Amniotic epithelial cell (primary cell): ENCODE results near the gene ARHGAP30.
"Not testable (repeated sequence)": the region's sequence is repeated elsewhere in the genome, so short reads cannot be mapped to it uniquely, and the experiment has no call there.

Experiments used
- DNase-seq: peaks from one replicate; pipeline ENCODE4 v3.0.0-alpha.2; 2010; ENCODE audit warnings: low read depth

The ARHGAP30 gene

GRCh38 chr1:161071886-161072371 lies 2.2 kb upstream of the ARHGAP30 start:
- peak; percentile 70 for DNase-seq

- DNase-seq, result no peak
Observed at GRCh38 chr1:161070761-161071160, 1.1 kb upstream of the ARHGAP30 start.

DNA sequence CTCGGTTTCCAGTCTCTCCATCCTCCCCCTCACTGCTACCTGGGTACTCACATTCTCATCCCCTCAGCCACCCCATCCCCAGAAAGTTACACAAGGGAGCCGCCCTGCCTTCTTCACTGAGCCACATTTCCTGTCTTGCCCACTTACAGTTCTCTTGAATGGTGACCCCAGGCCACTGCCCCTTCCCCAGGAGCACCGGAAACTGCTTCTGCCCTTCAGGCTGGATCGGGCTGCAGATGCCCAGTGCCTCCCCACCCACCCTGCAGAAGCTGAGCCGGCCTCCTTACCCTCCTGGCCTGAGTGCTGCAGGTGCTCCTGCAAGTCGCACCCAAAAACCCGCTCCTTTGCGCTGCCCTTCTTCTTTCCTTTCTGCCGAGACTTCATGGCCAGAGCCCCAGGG lies 450 bp downstream of the ARHGAP30 start:
- DNase-seq, result no peak

DNA sequence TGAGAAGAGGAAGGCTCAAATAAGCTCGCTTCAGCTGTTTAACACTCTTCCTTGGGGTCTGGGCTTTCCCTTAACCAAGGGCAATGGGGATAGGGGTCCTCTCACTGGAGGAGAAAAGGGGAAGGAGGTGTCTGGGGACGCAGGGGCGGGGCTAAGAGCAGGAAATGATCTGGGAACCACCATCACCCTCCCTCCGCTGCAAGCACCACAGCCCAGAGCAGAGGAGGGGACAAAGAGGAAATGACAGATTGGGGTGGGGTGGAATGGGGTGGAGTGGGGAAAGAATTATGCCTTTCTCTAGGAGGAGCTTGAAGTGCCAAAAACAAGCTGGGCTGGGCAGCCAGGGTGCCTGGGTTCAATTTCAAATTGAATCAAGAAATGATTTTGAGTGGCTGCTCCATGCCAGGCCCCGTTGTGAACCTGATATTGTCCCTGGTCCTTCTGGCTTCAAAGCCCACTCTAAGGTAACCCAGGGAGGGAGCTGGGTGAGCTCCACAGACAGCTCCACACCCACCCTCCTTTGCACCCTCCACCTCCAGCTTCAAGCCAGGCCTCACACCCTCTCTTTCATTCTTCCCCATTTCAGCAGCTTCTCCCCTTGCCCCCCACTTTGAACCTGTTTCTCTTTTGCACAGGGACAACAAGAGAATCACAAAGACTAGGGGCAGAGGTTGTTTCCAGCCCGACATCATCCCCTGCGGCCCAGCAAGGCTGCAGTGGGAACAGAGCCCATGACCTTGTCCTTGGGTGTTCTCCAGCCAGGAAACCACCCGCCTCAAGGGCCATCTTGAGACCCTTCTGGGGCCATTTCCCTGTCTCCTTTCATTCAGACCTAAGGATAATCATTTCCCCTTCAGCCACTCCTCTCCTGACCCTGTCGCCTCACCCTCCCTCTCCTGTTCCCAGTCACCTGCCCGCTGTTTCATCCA lies 1.1 kb downstream of the ARHGAP30 start:
- DNase-seq, result no peak

GRCh38 chr1:161066694-161067093 lies 3.0 kb downstream of the ARHGAP30 start:
- DNase-seq, result no peak

DNA sequence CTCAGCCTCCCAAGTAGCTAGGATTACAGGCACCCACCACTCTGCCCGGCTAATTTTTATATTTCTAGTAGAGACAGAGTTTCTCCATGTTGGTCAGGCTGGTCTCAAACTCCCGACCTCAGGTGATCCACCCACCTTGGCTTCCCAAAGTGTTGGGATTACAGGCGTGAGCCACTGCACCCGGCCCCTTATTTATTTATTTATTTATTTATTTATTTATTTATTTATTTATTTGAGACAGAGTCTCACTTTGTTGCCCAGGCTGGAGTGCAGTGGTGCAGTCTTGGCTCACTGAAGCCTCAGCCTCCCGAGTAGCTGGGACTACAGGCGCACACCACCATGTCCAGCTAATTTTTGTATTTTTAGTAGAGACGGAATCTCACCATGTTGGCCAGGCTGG lies 4.0 kb downstream of the ARHGAP30 start:
- not testable (repeated sequence) for DNase-seq

- DNase-seq, result not testable (repeated sequence)
Observed at GRCh38 chr1:161063936-161064335, 5.8 kb downstream of the ARHGAP30 start.

DNA sequence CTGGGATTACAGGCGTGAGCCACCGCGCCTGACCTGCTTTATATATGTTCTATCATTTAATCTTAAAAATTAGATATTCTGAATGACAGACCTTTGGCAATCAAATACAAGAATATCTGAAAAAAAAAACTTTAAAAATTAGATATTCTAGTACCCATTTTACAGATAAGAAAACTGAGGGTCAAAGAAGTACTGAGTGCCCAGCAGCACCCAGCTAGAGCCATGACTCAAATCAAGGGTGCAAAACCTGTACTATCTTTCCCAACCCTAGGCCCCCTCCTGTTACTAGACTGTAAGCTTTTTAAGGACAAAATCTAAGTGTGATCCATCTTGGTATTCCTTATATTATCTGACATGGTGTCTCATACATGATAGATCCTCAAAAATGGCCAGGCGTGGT lies 8.3 kb downstream of the ARHGAP30 start:
- DNase-seq, result no peak

GRCh38 chr1:161059293-161059692 lies 10.4 kb downstream of the ARHGAP30 start:
- no peak for DNase-seq

DNA sequence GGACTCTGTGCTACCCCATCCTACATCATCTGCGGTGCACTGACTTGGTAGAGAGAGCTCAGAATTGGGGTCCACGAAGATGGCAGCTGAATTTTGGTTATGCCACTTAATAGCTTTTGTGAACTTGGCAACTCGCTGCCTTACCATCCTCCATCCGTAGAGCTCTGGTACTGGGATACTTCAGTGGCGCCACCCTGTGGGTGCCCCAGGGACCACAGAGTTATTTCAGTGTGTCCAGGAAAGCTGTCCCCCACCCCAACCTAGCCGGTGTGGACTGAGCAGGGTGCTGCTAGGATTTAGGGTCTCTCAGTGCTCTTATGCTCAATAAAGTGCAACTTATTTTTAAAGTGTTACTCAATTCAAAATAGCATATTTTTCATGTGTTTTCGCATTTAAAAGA lies 14.9 kb downstream of the ARHGAP30 start:
- DNase-seq, result no peak

DNA sequence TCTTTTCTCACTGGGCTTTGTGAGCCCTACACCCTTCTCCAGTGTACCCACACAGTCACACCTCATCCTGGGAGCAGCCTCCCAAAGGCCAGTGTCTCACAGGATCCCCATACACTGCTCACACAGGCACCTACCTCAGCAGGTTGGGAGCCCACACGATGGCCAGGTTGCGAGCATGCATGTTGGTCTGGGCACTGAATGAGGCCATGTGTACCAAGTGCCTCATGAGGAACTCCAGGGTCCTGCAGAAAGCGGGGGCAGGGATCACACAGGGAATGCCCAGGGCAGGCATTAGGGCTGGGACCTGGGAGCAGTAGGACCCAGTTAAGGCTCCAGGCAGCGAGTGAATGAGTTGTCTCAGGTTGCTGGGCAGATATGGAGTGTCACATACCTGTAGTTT lies 15.5 kb downstream of the ARHGAP30 start:
- DNase-seq, result no peak

- no peak for DNase-seq
Observed at GRCh38 chr1:161052899-161053298, 16.8 kb downstream of the ARHGAP30 start.

DNA sequence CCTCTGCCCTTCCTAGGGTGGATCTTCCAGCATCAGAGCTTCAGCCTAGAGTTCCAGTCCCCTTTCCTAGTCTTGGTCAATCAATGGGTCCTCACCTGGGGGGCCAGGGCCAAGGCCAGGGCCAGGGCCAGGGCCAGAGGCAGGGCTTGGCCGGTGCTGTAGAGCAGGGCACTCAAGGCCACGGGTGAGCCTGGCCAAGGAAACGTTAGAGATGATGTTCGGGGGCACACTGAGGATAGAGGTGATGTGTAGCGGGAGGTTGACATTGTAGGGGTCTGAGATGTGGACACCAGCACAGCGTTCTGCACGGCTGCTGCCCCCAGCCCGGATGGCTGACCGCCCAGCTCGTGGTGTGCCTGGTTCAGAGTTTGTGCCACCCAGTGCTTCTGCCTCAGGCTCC lies 18.5 kb downstream of the ARHGAP30 start:
- DNase-seq, result no peak

GRCh38 chr1:161048949-161049722 lies 20.6 kb downstream of the ARHGAP30 start:
- DNase-seq, result no peak

GRCh38 chr1:161047436-161048420 lies 22.0 kb downstream of the ARHGAP30 start:
- no peak for DNase-seq

DNA sequence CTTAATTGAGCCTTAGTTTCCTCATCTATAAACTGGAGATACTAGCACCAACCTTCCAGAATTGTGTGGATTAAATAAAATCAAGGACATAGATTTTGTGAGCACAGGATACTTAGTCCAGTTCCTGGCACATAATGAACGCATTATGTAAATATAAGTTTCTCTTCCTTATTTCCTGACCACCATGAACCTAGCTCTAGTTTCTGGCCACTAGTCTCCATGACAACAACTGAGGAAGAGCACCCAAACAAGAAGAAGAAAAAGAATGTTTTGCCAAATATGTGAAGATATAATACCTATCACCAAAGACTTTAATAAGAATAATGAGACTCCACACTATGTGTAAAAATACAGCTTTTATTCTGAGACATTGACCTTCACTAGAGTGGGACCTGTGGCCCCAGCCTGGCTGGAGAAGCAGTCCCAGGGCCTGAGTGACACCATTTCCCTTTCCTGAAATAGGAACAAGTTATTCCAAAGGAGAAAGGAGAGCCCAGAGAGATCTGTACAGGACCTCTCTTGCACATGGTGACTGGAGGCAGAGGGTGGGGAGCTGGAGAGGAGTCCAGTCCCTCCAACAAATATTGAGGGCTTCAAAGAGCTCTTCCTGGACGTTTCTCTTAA lies 23.0 kb downstream of the ARHGAP30 start:
- no peak for DNase-seq

DNA sequence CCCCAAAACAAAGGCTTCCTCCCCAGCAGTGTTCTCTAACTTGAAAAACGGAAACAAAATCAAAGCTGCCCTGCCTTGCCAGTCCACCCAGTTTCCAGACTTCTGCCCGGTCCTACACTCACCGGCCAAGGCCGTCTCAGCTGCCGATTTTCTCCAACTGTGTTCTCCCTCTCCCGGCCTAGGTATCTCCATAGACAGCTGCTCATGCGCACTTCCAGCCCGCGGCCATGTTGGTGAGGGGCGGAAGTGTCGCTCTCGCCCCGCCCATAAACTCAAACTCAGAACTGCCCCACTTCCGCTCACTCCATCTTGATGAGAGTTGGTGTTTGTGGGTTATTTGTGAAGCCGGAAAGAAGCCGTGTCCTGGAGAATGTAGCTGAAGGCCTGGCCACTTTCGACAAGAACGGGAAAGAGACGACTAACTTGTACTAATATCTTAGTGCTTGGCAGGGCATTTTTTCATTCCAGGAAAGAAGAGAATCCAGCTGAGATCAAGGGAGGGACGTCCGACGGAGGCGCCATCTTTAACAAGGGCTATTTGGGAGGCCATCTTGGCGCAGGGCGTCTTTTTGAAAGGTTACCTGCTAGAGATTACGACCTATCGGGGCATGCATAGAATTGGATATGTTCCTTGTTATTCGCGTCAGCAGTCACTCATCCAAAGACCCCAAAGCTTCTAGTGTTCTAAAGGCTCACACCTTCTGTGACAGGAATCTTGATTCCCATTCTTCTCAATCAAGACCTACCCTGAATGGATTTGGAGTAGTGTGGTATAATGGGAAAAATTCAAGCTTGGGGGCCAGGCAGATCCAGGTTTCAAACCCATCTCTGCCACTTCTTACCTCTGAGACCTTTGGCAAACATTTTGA lies 23.7 kb downstream of the ARHGAP30 start, which contains the start of gene USF1:
TSS of gene USF1 (minus strand) at position 242 of the 869 bp plus-strand sequence. CDS start 2,702 bp downstream, outside the sequence.
- peak; percentile 93 for DNase-seq

GRCh38 chr1:161044908-161045735 lies 24.6 kb downstream of the ARHGAP30 start:
- peak; percentile 68 for DNase-seq

GRCh38 chr1:161044535-161044907 lies 25.2 kb downstream of the ARHGAP30 start:
- no peak for DNase-seq
